Measurements from ENCODE around the gene TTC39A. TPM values are rescaled to one million over a fixed set of nuclear protein-coding genes. Genes with fewer than 3 reads are reported as not detected.
A peak's percentile ranks its signal among the peaks of the same experiment; 100 is the strongest.

TTC39A gene
- total RNA-seq, 1 experiment from 2014 or later, result 0.83 TPM

GRCh38 chr1:51297401-51298321 is 32.7 kb downstream of the TTC39A start:
- DNase-seq (ENCODE audit: low spot score), result peak; percentile 7

- peak; percentile 80 for DNase-seq (ENCODE audit: low spot score)
These were observed 33.7 kb downstream of the TTC39A start for GRCh38 chr1:51296383-51297357.

GRCh38 chr1:51295926-51296325 is 34.4 kb downstream of the TTC39A start:
- DNase-seq (ENCODE audit: low spot score), result peak; percentile 4

GRCh38 chr1:51294566-51295184 is 35.7 kb downstream of the TTC39A start:
- DNase-seq (ENCODE audit: low spot score), result peak; percentile 6

GRCh38 chr1:51293898-51294515 is 36.4 kb downstream of the TTC39A start:
- DNase-seq (ENCODE audit: low spot score), result no peak

- no peak for DNase-seq (ENCODE audit: low spot score)
These were observed 39.9 kb downstream of the TTC39A start for GRCh38 chr1:51290489-51290847.

GRCh38 chr1:51289676-51290488 is 40.5 kb downstream of the TTC39A start:
- no peak for DNase-seq (ENCODE audit: low spot score)

- no peak for DNase-seq (ENCODE audit: low spot score)
These were observed 41.8 kb downstream of the TTC39A start for GRCh38 chr1:51288578-51288977.

- DNase-seq (ENCODE audit: low spot score), result no peak
These were observed 42.4 kb downstream of the TTC39A start for GRCh38 chr1:51287966-51288365.

- no peak for DNase-seq (ENCODE audit: low spot score)
These were observed 45.3 kb downstream of the TTC39A start for GRCh38 chr1:51285055-51285454.

GRCh38 chr1:51284487-51284954 is 45.8 kb downstream of the TTC39A start:
- DNase-seq (ENCODE audit: low spot score), result no peak

- no peak for DNase-seq (ENCODE audit: low spot score)
These were observed 46.4 kb downstream of the TTC39A start for GRCh38 chr1:51283979-51284378.

- DNase-seq (ENCODE audit: low spot score), result no peak
These were observed 47.8 kb downstream of the TTC39A start for GRCh38 chr1:51282605-51283004.

- DNase-seq (ENCODE audit: low spot score), result no peak
These were observed 48.6 kb downstream of the TTC39A start for GRCh38 chr1:51281807-51282206.

- DNase-seq (ENCODE audit: low spot score), result no peak
These were observed 49.9 kb downstream of the TTC39A start for GRCh38 chr1:51280321-51280978.

- DNase-seq (ENCODE audit: low spot score), result no peak
These were observed 54.1 kb downstream of the TTC39A start for GRCh38 chr1:51276286-51276685.

GRCh38 chr1:51274676-51275075 is 55.7 kb downstream of the TTC39A start:
- no peak for DNase-seq (ENCODE audit: low spot score)

- DNase-seq (ENCODE audit: low spot score), result no peak
These were observed 57.4 kb downstream of the TTC39A start for GRCh38 chr1:51272916-51273315.

GRCh38 chr1:51270751-51271150 is 59.6 kb downstream of the TTC39A start:
- no peak for DNase-seq (ENCODE audit: low spot score)

GRCh38 chr1:51268634-51269033 is 61.7 kb downstream of the TTC39A start:
- DNase-seq (ENCODE audit: low spot score), result no peak

All from H4 (cell line).